K562 treated with DMSO at 1 percent for 24 hours (cell line): ENCODE data around the gene MAGEB3. TPM values are rescaled to one million over a fixed set of nuclear protein-coding genes. Genes with fewer than 3 reads are reported as not detected.

Experiments used
- total RNA-seq: library from RNA; unstranded; fragments of 300-600 nt; gene quantifications from 2 replicates; pipeline ENCODE4 v1.2.3, GENCODE V29; 2022; ENCODE audit warnings: low read depth; ENCODE audit not compliant: insufficient read depth

MAGEB3 gene, protein sequence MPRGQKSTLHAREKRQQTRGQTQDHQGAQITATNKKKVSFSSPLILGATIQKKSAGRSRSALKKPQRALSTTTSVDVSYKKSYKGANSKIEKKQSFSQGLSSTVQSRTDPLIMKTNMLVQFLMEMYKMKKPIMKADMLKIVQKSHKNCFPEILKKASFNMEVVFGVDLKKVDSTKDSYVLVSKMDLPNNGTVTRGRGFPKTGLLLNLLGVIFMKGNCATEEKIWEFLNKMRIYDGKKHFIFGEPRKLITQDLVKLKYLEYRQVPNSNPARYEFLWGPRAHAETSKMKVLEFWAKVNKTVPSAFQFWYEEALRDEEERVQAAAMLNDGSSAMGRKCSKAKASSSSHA
- not detected in 2 replicates for total RNA-seq

DNA sequence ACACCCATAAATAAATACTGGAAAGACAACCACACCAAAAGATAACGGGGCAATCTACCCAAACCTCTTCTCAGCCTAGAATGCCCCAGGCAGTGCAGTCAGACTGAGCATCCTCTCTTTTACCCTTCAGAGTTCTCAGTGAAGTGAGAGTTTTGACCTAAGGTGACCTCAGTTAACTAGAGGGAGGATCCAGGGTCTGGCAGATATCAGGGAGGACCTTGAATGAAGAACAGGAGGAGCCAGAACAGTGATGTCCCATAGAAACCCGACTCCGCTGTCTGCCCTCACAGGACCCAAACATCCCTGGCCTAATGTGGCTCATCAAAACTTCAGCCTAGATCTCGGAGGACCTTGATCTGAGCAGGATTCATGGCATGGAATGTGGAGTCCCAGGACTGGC is at the start of gene MAGEB3:
Gene MAGEB3 (plus strand): TSS at position 263 of the 400 bp plus-strand sequence. CDS start 5,268 bp downstream, outside the sequence.

DNA sequence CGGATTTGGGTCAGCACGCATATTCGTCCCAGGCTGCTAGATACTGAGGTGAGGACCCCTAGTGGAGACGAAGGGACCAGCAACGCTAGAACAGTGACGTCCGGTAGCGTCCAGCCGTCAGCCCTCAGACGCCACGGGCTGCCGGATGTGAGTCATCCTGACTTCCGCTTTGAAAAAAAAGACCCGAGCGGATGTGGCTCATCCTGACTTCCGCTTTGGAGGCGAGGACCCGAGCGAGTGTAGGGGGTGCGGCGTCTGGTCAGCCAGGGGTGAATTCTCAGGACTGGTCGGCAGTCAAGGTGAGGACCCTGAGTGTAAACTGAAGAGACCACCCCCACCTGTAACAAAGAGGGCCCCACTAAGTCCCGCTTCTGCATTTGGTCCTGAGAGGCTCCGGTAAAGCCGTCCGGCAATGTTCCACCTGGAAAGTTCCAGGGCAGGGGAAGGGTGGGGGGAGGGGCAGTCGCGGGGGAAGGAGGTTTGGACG is 15.1 kb upstream of the MAGEB3 start, which contains the start of gene MAGEB2:
Gene MAGEB2 (plus strand): TSS at position 207 of the 487 bp plus-strand sequence. CDS start 3,018 bp downstream, outside the sequence.

DNA sequence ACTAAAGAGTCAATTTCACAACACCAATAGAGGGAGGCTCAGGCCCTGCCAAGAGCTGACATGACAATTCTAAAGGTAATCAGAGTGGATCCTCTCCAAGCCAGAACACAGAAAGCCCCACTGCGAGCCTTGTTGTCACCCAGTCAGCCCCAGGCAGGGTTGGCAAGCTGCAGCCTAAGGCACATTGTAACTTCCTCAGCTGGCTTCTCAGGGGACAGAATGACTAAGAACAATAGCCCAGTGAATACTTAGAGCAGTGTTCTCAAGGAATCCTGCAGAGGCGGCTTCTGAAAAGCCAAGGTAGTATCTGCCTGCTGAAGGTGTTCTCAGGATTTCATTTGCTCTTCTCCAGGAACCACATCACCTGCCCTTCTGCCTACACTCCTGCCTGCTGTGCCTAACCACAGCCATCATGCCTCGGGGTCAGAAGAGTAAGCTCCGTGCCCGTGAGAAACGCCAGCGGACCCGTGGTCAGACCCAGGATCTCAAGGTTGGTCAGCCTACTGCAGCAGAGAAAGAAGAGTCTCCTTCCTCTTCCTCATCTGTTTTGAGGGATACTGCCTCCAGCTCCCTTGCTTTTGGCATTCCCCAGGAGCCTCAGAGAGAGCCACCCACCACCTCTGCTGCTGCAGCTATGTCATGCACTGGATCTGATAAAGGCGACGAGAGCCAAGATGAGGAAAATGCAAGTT is 11.4 kb downstream of the MAGEB3 start, which contains the start of gene MAGEB4:
Gene MAGEB4 (plus strand): TSS at position 277 of the 692 bp plus-strand sequence. CDS start 136 bp downstream, at position 413.

DNA sequence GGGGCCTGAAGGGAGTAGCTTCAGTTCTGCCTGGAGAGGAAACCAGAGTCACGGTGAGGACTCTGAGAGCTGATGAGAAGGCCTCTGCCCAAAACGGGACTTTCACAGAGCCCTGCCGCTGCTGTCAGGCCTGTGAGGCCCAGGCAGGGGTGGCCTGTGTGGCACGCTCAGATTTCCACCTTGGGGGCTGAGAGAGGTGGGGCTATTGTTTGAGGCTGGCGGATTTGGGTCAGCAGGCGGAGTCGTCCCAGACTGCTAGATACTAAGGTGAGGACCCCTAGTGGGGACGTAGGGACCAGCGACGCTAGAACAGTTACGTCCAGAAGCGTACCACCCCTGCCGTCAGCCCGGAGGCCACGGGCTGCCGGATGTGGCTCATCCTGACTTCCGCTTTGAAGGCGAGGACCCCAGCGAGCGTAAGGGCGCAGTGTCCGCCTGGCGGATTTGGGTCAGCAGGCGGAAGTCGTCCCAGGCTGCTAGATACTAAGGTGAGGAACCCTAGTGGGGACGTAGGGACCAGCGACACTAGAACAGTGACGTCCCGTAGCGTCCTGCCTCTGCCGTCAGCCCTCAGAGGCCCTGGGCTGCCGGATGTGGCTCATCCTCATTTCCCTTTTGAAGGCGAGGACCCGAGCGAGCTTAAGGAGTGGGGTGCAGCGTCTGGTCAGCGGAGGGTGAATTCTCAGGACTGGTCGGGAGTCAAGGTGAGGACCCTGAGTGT is 16.5 kb downstream of the MAGEB3 start, which contains the start of gene MAGEB1:
Gene MAGEB1 (plus strand): TSS at position 378 of the 721 bp plus-strand sequence. CDS start 3,348 bp downstream, outside the sequence.

Other genes with a start within 250 kb of the MAGEB3 start
- 104 and 109 TPM in 2 replicates for gene MAGEB2, start 15.1 kb upstream of the MAGEB3 start, total RNA-seq
- not detected in 2 replicates for gene MAGEB4, start 11.3 kb downstream of the MAGEB3 start, total RNA-seq
- 34.1 and 41.2 TPM in 2 replicates for gene MAGEB1, start 16.5 kb downstream of the MAGEB3 start, total RNA-seq
- gene NR0B1, start 78.7 kb downstream of the MAGEB3 start, total RNA-seq, result not detected in 2 replicates